HEK293 (cell line): ENCODE measurements around the gene CTF1.
A peak's percentile ranks its signal among the peaks of the same experiment; 100 is the strongest.

Source experiments
- CTCF ChIA-PET: fragments of 350-600 bp; formaldehyde crosslinking; extraction: SDS; loops from one replicate; lab custom pipeline; 2021; ENCODE audit warnings: antibody characterized with exemption; lab: Yijun Ruan, JAX
- POLR2A ChIA-PET: fragments of 300-600 bp; formaldehyde crosslinking; extraction: SDS; loops from one replicate; lab custom pipeline; 2020; ENCODE audit warnings: antibody characterized with exemption, inconsistent platforms; lab: Yijun Ruan, JAX
- H3K27ac ChIP-seq: fragments of 200-500 bp; sonication (Bioruptor generic); 2 replicates; pipeline ENCODE4 v1.5.1; 2014; ENCODE audit warnings: low read depth, low read length, control low read depth, inconsistent platforms; ENCODE audit errors: extremely low read depth
- H3K36me3 ChIP-seq, 2 experiments: fragments of 200-500 bp in 1 of 2; sonication (Bioruptor generic) in 1 of 2; 1 replicate in 1 of 2; 2 replicates in 1 of 2; pipeline ENCODE4 v1.5.1; 2014 to 2017; ENCODE audit warnings: inconsistent platforms in 2 of 2, low read length in 2 of 2; ENCODE audit not compliant: control insufficient read depth in 2 of 2, insufficient read depth in 1 of 2
- H3K4me1 ChIP-seq: fragments of 200-500 bp; sonication (Bioruptor generic); 2 replicates; pipeline ENCODE4 v1.5.1; 2014; ENCODE audit warnings: mild to moderate bottlenecking, low read length, inconsistent platforms; ENCODE audit not compliant: control insufficient read depth, insufficient read depth
- H3K4me3 ChIP-seq: 2 replicates; pipeline ENCODE4 v1.5.1; 2011; ENCODE audit warnings: low read depth, mild to moderate bottlenecking, control low read depth, low read length, moderate library complexity
- H3K9me3 ChIP-seq: fragments of 200-500 bp; sonication (Bioruptor generic); 2 replicates; pipeline ENCODE4 v1.5.1; 2014; ENCODE audit warnings: low read depth, low read length, inconsistent platforms; ENCODE audit not compliant: control insufficient read depth, insufficient read depth
- CTCF ChIP-seq: fragments of 450-650 bp; formaldehyde crosslinking; IDR thresholded peaks from 2 replicates; pipeline ENCODE4 v1.5.1; 2016; ENCODE audit warnings: missing biosample characterization, missing genetic modification characterization
- PATZ1 ChIP-seq: fragments of 450-650 bp; formaldehyde crosslinking; IDR thresholded peaks from 2 replicates; pipeline ENCODE4 v1.5.1; 2016; ENCODE audit warnings: missing biosample characterization, missing genetic modification characterization
- TRIM28 ChIP-seq: IDR thresholded peaks from 2 replicates; pipeline ENCODE4 v1.6.1; 2011; ENCODE audit warnings: low read length, control low read depth, borderline replicate concordance
- YY1 ChIP-seq: fragments of 450-650 bp; formaldehyde crosslinking; IDR thresholded peaks from 2 replicates; pipeline ENCODE4 v1.5.1; 2018; ENCODE audit warnings: missing biosample characterization, missing genetic modification characterization
- ZNF10 ChIP-seq: fragments of 450-650 bp; formaldehyde crosslinking; IDR thresholded peaks from 2 replicates; pipeline ENCODE4 v1.5.1; 2017; ENCODE audit warnings: missing biosample characterization, missing genetic modification characterization
- ZNF133 ChIP-seq: fragments of 450-650 bp; formaldehyde crosslinking; IDR thresholded peaks from 2 replicates; pipeline ENCODE4 v1.5.1; 2016; ENCODE audit warnings: missing biosample characterization, missing genetic modification characterization
- ZNF341 ChIP-seq: fragments of 450-650 bp; formaldehyde crosslinking; IDR thresholded peaks from 2 replicates; pipeline ENCODE4; 2016; ENCODE audit warnings: low read depth, missing biosample characterization, missing genetic modification characterization
- ZNF366 ChIP-seq: fragments of 450-650 bp; formaldehyde crosslinking; conservative IDR thresholded peaks from 2 replicates; pipeline ENCODE4 v1.5.1; 2016; ENCODE audit warnings: missing biosample characterization, missing genetic modification characterization
- ZNF416 ChIP-seq: fragments of 450-650 bp; formaldehyde crosslinking; IDR thresholded peaks from 2 replicates; pipeline ENCODE4 v1.5.1; 2016; ENCODE audit warnings: missing biosample characterization, missing genetic modification characterization
- ZNF521 ChIP-seq: fragments of 450-650 bp; formaldehyde crosslinking; IDR thresholded peaks from 2 replicates; pipeline ENCODE4 v1.5.1; 2017; ENCODE audit warnings: missing biosample characterization, mild to moderate bottlenecking, missing genetic modification characterization
- ZNF585B ChIP-seq: fragments of 450-650 bp; formaldehyde crosslinking; IDR thresholded peaks from 2 replicates; pipeline ENCODE4 v1.5.1; 2016; ENCODE audit warnings: missing biosample characterization, missing genetic modification characterization
- ZNF600 ChIP-seq: fragments of 450-650 bp; formaldehyde crosslinking; IDR thresholded peaks from 2 replicates; pipeline ENCODE4 v1.5.1; 2016; ENCODE audit warnings: missing biosample characterization, missing genetic modification characterization
- ZNF610 ChIP-seq: fragments of 450-650 bp; formaldehyde crosslinking; IDR thresholded peaks from 2 replicates; pipeline ENCODE4 v1.5.1; 2016; ENCODE audit warnings: missing biosample characterization, missing genetic modification characterization, borderline replicate concordance
- ZNF639 ChIP-seq: fragments of 450-650 bp; formaldehyde crosslinking; IDR thresholded peaks from 2 replicates; pipeline ENCODE4 v1.5.1; 2016; ENCODE audit warnings: missing biosample characterization, missing genetic modification characterization
- ZNF664 ChIP-seq: fragments of 450-650 bp; formaldehyde crosslinking; IDR thresholded peaks from 2 replicates; pipeline ENCODE4 v1.5.1; 2016; ENCODE audit warnings: missing biosample characterization, missing genetic modification characterization
- ZNF692 ChIP-seq: fragments of 450-650 bp; formaldehyde crosslinking; IDR thresholded peaks from 2 replicates; pipeline ENCODE4 v1.5.1; 2016; ENCODE audit warnings: missing biosample characterization, missing genetic modification characterization
- ZNF747 ChIP-seq: fragments of 450-650 bp; formaldehyde crosslinking; IDR thresholded peaks from 2 replicates; pipeline ENCODE4 v1.5.1; 2016; ENCODE audit warnings: missing biosample characterization, missing genetic modification characterization
- ZSCAN23 ChIP-seq: fragments of 450-650 bp; formaldehyde crosslinking; IDR thresholded peaks from 2 replicates; pipeline ENCODE4 v1.5.1; 2016; ENCODE audit warnings: missing biosample characterization, missing genetic modification characterization
- ZSCAN5A ChIP-seq: fragments of 450-650 bp; formaldehyde crosslinking; IDR thresholded peaks from 2 replicates; pipeline ENCODE4 v1.5.1; 2016; ENCODE audit warnings: missing biosample characterization, missing genetic modification characterization

Gene CTF1

GRCh38 chr16:30875871-30876801 is 20.3 kb upstream of the CTF1 start (continued):
- TF ChIP-seq ZSCAN5A (tag by site-specific recombination) (0 out of 2 replicates have a peak, but pooled peaks have one; percentile 15), ZNF10 (tag by site-specific recombination) (peak; percentile 43; the same call in 1 of the 2 replicates), YY1 (tag by site-specific recombination) (peak; percentile 34; the same call in 1 of the 2 replicates), ZNF133 (tag by site-specific recombination) (no peak), ZNF521 (no peak), CTCF (tag by site-specific recombination) (0 out of 2 replicates have a peak, but pooled peaks have one; percentile 19), ZNF747 (no peak), ZNF639 (tag by site-specific recombination) (no peak), PATZ1 (tag by site-specific recombination) (peak; percentile 23; the same call in 1 of the 2 replicates), ZNF585B (tag by site-specific recombination) (no peak), ZNF416 (tag by site-specific recombination) (no peak), TRIM28 (no peak), ZNF600 (tag by site-specific recombination) (no peak), ZNF664 (tag by site-specific recombination) (peak; percentile 89), ZNF692 (tag by site-specific recombination) (peak; percentile 48; the same call in 1 of the 2 replicates)

- POLR2A ChIA-PET: interaction anchor here (0.7 to 0.9 kb wide), 2 partner anchors 102 to 218 kb away, joined by 3 to 6 read pairs; no protein-coding TSS in a partner anchor
- no peak for TF ChIP-seq ZSCAN23 (tag by site-specific recombination)
- peak; percentile 68; the same call in 1 of the 2 replicates for TF ChIP-seq ZNF610 (tag by site-specific recombination)
- peak; percentile 43 for TF ChIP-seq CTCF (tag by site-specific recombination)
- peak; percentile 41; the same call in 1 of the 2 replicates for TF ChIP-seq ZNF600 (tag by site-specific recombination)
- TF ChIP-seq ZNF341 (tag by site-specific recombination): peak; percentile 45; the same call in 1 of the 2 replicates
- TF ChIP-seq ZNF366 (tag by site-specific recombination): no peak
- H3K4me1 ChIP-seq: no peaks in the 10 kb centered on the region
- H3K36me3 ChIP-seq: peaks cover 3 to 18% of the 10 kb centered on the region in 2 experiments; a peak in 2 of 3 replicates
- H3K9me3 ChIP-seq: no peaks in the 10 kb centered on the region
- CTCF ChIA-PET: interaction anchor here (1.1 to 2.1 kb wide), 2 partner anchors 13 to 25 kb away, joined by 3 to 9 read pairs; no protein-coding TSS in a partner anchor
- no peak overlapping the region for H3K4me3 ChIP-seq
- peak overlapping the region; percentile 94; the same call in 1 of the 2 replicates for H3K27ac ChIP-seq
Observed at GRCh38 chr16:30876867-30877266, 19.5 kb upstream of the CTF1 start.
